NCI-H2107 (cell line): ENCODE data around the gene TNFRSF6B.
"Not testable (repeated sequence)": the region's sequence is repeated elsewhere in the genome, so short reads cannot be mapped to it uniquely, and the experiment has no call there.

Experiments
- DNase-seq: peaks from one replicate; lab custom pipeline; 2025; lab: John Stamatoyannopoulos, UW

TNFRSF6B gene

DNA sequence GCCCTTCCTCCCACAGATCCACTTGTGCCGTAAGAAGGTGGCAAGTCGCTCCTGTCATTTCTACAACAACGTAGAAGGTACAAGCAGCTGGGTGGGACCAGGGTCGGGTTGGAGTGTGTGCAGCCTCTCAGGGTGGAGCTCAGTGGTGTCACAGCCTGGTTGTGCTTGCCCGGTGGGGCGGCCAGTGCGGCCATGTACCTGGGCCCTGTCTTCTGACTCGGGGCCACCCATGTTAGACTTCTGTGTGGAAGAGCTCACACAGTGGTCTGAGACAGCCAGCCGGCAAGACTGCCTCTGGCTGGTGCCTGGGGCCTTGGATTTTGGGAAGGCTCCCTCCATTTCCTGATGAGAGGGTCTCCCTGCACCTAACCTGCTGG lies 33.7 kb upstream of the TNFRSF6B start:
- no peak for DNase-seq

DNA sequence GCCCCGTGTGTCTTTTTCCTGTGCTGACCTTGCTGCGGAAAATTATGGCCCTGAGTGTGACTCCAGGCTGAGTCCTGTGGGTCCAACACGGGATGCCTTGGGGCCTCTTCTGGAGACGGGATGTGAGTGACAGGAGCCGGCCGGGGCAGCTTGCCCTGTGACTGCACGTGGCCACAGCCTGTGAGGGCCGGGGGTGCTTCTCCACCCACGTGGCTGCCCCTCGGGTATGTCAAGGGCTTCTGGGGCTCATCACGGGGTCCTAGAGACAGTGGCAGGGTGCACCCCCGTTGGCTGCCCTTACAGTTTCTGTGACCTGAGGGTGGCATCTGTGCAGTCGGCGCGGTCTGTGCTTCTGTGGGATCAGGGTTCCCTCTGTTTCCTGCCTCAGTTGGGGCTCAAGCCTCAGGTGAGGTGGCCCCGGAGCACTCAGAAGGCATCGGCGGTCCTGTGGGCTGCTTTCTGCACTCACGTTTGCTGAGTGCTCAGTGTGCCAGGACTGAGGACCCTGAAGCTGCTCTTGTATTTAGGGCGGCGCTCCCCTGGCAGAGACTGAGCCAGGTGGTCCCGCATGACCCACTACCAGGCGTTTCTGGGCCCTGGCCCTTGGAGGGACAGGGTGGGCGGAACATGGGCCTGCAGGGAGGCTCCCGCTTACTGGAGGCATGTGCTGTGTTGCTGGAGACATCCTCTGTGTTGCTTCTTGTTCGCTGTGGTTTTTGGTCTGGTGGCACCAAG lies 33.0 kb upstream of the TNFRSF6B start:
- no peak for DNase-seq

DNA sequence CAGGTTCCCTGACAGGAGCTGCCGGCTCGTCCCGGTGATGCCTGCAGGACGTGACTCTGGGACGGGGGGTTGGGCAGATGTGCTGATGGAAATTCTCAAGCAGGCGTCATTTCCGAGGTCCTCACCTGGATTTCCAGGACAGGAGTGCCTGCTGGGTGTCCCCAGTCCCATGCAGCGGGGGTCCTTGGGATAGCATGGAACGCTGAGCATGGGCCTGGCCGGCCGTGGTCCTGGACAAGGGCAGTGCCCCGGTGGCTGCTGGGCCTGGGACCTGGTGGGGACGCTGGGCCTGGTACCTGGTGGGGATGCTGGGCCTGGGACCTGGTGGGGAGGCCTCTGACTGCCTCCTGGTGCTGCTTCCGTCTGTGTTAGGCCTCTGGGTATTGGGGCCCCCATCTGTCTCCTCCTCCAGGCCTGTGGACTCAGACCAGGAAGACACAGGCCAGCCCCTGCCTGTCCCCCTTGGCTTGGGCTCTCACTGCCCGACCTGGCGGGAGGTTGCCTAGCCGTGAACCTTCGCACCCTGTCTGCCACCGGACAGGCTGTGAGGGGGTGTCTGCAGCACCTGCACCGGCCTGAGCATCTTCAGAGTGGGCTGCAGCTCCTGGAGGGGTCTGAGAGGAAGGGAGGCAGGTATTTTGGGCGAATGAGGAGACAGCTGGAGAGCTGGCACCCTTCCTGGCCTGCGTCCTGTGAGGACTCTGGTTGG lies 32.2 kb upstream of the TNFRSF6B start:
- no peak for DNase-seq

GRCh38 chr20:63664861-63665594 lies 31.4 kb upstream of the TNFRSF6B start:
- DNase-seq, result no peak

DNA sequence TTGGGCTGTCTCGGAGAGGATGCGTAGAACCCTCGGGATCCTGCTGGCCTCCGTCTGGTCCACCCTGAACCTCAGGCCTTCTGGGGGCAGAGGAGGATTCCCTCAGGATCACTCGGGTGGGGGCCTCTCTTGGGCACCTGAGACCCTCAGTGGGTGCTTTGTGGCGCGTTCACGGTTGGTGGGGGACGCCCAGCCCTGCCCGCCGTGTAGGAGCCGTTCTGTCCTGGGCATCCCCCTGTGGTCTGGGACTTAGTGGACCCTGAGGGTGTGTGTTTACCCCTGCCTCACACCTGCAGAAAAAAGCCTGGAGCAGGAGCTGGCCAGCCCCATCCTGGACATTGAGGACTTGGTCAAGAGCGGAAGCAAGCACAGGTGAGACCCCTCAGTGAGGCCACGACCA lies 30.7 kb upstream of the TNFRSF6B start:
- no peak for DNase-seq

DNA sequence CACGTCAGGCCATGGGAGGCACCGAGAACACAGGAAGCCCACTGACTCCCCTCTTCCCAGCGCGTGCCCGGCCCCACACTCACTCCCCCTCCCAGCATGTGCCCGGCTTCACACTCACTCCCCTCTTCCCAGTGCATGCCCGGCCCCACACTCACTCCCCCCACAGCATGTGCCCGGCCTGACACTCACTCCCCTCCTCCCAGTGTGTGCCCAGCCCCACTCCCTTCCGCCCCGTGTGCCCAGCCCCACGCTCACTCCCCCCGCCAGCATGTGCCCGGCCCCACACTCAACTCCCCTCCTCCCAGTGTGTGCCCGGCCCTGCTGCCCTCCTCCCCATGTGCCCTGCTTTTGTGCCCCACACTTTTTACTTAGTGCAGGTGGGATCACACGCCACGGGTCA lies 28.6 kb upstream of the TNFRSF6B start:
- DNase-seq, result no peak

DNA sequence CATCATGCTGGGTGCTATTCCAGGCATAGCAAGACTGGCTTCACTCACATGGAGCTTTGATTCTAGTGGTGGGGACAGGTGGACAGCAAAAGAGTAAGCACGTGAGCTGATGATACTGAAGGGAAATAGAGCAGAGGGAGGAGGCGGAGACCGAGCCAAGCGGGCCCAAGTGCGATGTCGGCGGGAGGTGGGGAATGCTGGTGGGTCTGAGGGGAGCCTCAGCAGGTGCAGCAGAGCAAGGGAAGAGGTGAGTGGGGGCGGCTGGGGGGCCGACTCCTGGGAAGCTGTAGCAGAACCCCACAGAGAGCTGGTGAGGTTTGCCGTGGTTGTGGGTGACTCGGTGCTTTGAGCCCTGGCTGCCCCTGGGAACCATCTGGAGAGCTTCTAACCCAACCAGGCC lies 28.1 kb upstream of the TNFRSF6B start:
- DNase-seq, result no peak

GRCh38 chr20:63671695-63672094 lies 24.8 kb upstream of the TNFRSF6B start:
- DNase-seq, result not testable (repeated sequence)

DNA sequence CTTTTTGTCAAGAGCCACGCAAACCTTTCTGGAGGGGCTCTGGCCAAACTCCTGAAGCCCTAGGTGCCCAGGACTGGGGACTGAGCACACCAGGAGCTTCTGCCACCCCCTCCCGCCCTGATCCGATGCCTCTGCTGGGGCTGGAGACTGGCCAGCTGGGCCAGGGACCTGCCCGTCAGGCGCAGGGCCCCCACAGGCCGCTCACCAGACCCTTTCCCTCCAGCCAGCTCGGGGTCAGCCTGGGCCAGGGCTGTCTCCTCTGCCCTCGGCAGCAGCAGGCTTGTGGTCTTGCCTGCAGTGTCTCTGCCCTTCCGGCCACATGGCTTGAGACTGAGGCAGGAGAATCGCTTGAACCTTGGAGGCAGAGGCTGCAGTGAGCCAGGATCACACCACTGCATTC lies 23.8 kb upstream of the TNFRSF6B start:
- DNase-seq, result no peak

GRCh38 chr20:63673951-63674350 lies 22.5 kb upstream of the TNFRSF6B start:
- no peak for DNase-seq

DNA sequence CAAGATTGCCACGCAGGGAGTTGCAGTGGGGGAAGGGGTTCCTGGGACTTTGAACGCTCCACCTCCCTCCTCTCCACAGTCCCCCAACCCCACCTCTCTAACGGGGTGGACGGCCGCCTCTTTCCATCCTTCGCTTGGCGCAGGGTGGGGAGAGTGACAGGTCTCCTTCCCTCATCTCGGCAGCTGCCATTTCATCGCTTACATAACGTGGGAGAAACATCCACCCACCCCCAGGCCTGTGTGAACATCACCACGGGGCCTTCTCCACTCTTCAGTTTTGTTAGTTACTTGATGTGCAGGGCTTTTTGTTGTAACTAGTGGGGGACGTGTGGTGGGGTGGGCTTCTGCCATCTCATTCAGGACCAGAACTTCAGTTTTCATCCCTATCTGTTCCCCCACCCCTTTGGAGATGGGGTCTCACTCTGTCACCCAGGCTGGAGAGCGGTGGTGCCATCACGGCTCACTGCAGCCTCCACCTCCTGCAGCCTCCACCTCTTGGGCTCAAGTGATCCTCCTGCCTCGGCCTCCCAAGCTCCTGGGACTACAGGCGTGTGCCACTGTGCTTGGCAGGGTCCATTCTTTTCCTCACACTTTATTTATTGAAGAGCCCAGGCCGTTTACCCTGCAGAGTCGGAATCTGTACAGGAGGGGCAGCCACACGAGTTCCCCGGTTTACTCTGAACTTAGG lies 20.6 kb upstream of the TNFRSF6B start:
- DNase-seq, result no peak

DNA sequence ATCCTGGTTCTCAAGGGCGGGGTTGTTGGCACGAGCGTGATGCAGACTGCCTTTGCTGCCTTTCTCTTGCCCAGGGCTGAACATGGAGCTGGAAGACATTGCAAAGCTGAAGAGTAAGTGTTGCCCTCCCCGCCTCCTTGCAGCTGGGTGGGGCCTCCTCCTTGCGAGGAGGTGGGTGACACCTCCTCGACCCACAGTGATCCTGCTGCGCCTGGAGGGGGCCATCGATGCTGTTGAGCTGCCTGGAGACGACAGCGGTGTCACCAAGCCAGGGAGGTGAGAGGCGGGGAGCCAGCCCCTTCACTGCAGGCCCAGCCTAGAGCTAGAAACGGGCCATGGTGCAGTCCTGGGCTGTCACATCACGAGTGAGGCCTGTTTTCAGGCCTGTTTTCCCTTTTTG lies 18.4 kb upstream of the TNFRSF6B start:
- DNase-seq, result no peak

- no peak for DNase-seq
These were observed 17.6 kb upstream of the TNFRSF6B start for GRCh38 chr20:63678667-63679465.

DNA sequence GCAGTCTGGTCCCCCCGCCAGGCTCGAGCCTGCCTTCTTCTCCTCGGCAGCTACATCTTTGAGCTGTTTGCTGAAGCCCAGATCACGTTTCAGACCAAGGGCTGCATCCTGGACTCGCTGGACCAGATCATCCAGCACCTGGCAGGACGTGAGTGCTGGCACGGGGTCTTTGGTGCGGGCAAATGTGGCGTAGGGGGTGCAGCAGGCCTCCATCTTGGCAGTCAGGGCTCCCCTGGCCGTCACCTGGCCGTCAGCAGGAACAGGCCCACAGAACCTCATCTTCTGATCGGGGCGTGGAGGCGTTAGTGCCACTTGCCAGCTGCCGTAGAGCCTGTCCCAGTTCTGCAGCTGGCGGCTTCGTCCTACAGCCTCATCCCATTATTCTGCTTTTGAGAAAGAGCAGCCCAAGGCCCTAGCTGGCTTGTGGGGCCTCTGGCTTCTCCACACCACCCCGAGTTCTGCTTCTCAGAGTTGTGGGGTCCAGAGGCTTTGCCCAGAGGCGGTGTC lies 16.6 kb upstream of the TNFRSF6B start:
- no peak for DNase-seq

DNA sequence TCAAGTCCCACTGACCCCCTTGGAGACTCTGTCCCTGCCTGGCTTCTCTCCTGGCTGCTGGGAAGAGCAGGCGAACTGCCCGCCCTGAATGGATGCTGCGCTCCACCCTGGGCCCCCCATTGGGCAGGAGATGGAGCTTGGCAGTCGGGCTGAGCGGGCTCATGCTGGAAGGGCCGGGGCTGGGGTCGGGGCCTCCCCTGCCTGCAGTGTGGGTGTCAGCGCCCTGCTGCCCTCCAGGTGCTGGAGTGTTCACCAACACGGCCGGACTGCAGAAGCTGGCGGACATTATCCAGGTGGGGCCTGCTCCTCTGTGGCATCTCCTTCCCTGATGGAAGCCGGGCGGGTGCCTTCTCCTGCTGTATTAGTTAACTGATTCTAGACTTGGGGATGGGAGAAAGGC lies 16.0 kb upstream of the TNFRSF6B start:
- no peak for DNase-seq

GRCh38 chr20:63680857-63681608 lies 15.4 kb upstream of the TNFRSF6B start:
- DNase-seq, result no peak

- DNase-seq, result no peak
These were observed 14.8 kb upstream of the TNFRSF6B start for GRCh38 chr20:63681609-63682142.

GRCh38 chr20:63682384-63683139 lies 13.9 kb upstream of the TNFRSF6B start:
- DNase-seq, result no peak

DNA sequence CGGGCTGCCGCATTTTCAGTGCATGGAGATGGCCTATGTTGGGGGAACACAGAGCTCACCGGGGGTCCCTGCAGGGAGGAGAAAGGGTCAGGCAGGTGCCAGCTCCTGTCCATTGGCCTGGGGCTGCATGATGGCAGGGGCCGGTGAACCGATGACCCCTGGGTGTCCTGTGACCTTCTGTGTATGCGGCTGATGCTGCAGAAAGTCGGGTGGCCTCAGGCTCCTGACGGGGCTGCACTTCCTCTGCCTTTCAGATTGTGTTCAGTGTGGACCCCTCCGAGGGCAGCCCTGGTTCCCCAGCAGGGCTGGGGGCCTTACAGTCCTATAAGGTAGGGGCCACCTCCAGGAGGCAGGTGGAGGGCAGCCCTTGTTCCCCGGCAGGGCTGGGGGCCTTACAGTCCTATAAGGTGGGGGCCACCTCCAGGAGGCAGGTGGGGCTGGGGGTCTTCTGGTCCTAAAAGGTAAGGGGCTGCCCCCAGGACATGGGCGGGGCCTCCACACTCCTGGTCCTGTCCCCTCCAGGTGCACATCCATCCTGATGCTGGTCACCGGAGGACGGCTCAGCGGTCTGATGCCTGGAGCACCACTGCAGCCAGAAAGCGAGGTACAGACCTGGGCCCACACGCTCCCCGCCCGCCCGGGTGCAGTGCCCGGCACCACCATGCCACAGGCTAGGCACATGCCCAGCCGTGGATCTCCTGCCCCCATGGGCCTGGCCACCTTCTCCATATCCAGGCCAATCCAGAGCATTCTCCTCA lies 11.0 kb upstream of the TNFRSF6B start:
- DNase-seq, result no peak
